Rectal smooth muscle tissue (tissue), 1 donor: Measurements from ENCODE around the gene SIM1.

Experiments used
- H3K27ac ChIP-seq: one replicate; pipeline ENCODE4 v1.7.0; 2013; ENCODE audit warnings: low read depth, low read length, inconsistent platforms
- H3K27me3 ChIP-seq: one replicate; pipeline ENCODE4 v1.7.0; 2013; ENCODE audit warnings: low read length; ENCODE audit not compliant: control insufficient read depth, insufficient read depth
- H3K36me3 ChIP-seq: one replicate; pipeline ENCODE4 v1.7.0; 2013; ENCODE audit warnings: low read length; ENCODE audit not compliant: control insufficient read depth, insufficient read depth
- H3K4me1 ChIP-seq: one replicate; pipeline ENCODE4 v1.7.0; 2013; ENCODE audit warnings: low read length; ENCODE audit not compliant: control insufficient read depth, insufficient read depth
- H3K4me3 ChIP-seq: one replicate; pipeline ENCODE4 v1.7.0; 2013; ENCODE audit warnings: low read length
- H3K9ac ChIP-seq: one replicate; pipeline ENCODE4 v1.7.0; 2013; ENCODE audit warnings: low read length

SIM1 gene

DNA sequence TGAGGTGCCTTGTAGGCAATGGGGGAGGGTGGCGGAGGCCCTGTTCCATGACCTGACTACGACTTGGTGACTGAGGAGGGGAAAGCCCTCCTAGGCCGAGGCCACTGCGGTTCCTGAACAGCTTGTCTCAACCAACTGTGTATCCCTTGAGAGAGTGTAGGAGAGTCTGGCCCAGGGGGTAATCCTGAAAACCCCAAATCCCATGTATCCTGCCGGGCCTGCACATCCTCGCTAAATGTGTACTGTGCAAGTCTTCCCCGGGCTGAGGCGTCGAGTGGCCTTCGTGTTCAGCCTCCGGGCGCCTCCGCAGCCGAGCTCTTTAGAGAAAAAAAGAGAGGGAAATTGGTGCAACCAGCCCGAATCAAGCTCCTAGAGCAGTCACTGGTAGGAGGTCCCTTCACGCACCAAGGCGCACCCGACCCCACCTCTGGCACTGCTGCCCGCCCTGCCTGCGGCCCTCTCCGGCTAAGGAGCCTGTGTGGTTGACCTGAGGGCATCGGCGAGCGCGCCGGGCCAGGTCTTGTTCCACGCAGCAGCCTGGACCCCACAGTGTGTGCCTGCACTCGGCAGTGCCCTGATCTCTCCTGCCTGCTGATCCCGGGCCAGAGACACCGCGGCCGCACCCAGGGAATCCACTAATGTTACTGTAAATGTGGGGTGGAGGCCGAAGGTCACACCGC, 7.3 kb downstream of the SIM1 start:
- Histone ChIP-seq H3K4me3 (no peak overlapping the region), H3K36me3 (no peaks in the 10 kb centered on the region), H3K9ac (no peak overlapping the region), H3K27me3 (peaks cover 63% of the 10 kb centered on the region), H3K4me1 (no peaks in the 10 kb centered on the region), H3K27ac (no peak overlapping the region)

DNA sequence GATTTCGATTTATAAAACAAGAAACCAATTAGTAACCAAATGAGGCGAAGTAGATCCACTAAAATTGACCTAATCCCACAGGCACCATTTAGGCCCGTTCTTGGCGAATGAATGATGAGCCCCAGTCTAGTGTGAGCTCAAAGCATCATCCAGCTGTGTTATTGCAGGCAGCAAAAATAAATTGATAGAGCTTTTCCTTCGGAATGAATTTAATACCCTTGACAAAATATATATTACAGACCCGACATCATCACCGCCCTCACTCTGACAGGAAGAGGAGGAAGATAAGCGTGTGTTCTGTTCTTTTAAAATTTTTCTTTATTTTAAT, 7.8 kb downstream of the SIM1 start:
- H3K4me3 ChIP-seq, result no peak overlapping the region
- H3K36me3 ChIP-seq, result no peaks in the 10 kb centered on the region
- no peaks in the 10 kb centered on the region for H3K4me1 ChIP-seq
- no peak overlapping the region for H3K9ac ChIP-seq
- no peak overlapping the region for H3K27ac ChIP-seq
- peaks cover 65% of the 10 kb centered on the region for H3K27me3 ChIP-seq

DNA sequence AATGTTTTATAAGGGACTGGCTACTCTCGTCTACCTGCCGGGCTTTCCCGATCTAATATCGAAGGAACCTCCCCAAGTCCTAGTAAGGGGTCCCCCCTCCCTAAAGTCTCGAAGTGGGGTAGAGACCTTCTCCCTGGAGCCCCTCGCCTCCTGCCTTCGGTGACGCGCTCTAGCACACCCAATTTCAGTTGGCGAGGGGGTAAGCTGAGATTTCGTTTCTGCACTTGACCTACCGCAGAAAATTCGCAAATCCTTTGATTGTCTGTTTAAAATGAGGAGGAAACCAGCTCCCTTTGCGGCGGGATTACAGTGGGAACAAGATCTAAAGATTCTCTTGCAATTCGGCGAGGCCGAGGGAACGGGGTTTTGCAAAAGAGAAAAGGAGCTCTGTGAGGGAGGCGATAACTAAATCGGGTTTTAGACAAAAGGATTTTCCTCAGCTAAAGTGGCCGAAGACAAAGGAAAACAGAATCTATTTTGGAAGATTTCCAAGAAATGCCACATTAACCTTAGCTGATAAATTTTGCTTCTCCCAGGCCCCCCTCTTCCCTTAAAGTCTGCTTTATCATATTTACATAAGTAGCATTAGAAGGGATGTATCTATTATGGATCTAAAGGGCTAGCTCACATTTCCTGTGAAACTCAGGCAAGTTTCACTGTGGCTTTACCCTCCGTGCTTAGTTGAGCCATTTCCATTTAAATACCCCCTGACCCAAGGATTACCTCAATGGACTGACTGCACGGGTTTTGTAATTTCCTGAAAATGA, 8.4 kb downstream of the SIM1 start:
- peaks cover 66% of the 10 kb centered on the region for H3K27me3 ChIP-seq
- no peak overlapping the region for H3K9ac ChIP-seq
- no peak overlapping the region for H3K4me3 ChIP-seq
- H3K27ac ChIP-seq, result no peak overlapping the region
- no peaks in the 10 kb centered on the region for H3K4me1 ChIP-seq
- H3K36me3 ChIP-seq, result no peaks in the 10 kb centered on the region

DNA sequence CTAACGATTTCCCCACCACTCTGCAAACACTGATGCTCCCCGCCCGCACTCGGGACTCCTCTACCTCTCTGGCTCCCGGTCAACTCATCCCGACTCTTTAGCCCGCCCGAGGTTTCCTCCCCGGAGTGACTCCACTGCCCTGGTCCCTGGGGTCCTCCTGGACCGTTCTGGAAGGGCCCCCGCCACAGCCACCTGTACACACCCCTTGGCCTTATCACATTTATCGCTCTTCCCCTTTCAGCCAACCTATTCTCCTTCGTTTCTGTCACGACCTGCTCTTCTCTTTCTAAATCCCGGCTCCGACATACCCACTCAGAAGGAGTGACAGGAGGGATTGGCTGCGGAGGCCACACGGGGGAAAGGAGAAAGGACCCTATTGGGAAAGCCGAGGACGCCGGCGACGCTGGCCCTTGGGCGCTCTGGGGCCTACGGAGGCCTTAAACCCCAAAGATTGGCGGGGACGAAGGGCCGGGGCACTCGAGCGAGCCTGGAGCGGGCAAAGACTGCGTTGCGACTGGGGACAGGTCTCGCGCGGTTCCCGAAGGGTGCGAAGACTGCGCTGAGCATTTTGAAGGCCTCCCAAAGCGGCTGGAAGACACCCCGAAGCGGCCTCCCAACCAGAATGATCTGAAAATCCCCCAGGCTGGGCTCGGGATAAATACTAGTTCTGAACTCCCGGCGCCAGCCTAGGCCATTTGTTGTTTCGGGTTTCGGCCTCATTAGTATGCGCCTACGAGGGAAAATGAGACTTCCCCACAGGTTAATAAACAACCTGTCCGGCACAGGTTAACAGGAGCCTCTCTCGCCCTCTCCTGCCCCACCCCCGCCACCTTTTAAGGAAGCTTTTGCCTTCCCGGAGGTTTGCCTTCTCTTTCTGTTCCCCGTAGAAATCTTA, 9.2 kb downstream of the SIM1 start:
- no peaks in the 10 kb centered on the region for H3K36me3 ChIP-seq
- H3K9ac ChIP-seq, result no peak overlapping the region
- H3K4me3 ChIP-seq, result no peak overlapping the region
- H3K4me1 ChIP-seq, result no peaks in the 10 kb centered on the region
- H3K27ac ChIP-seq, result no peak overlapping the region
- peaks cover 64% of the 10 kb centered on the region for H3K27me3 ChIP-seq

DNA sequence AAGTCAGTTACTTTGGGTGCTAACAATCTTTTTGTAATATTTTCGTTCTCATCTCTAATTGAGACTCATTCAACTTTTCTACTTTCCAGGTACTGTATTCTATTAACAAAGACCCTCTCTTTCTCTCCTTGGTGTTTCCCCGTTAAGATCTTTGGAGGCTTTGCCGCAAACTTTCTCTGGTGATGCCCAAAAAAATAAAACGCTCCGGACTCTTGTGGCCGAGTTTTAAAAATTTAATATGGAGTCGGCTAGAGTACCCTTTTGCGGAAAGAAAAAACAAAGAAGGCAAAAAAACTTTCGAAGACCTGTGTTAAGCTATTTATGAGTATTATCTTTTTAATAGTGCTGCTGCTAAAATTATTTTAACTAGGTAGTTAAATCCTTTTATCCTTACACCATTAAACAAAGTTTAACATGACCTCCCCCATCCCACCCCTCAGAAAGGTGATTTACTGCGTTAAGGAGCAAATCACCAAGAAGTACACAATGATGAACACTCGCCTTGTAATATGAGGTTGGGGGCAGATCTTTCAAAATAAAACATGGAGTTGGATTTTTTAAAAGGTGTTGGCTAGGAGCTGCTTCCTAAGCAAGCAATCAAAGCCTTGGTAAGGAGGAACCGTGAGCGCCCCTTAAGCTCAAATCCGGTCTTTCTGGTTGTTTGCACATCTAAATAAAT, 10.0 kb downstream of the SIM1 start:
- Histone ChIP-seq H3K4me3 (no peak overlapping the region), H3K27me3 (peaks cover 63% of the 10 kb centered on the region), H3K36me3 (no peaks in the 10 kb centered on the region), H3K9ac (no peak overlapping the region), H3K4me1 (no peaks in the 10 kb centered on the region), H3K27ac (no peak overlapping the region)

DNA sequence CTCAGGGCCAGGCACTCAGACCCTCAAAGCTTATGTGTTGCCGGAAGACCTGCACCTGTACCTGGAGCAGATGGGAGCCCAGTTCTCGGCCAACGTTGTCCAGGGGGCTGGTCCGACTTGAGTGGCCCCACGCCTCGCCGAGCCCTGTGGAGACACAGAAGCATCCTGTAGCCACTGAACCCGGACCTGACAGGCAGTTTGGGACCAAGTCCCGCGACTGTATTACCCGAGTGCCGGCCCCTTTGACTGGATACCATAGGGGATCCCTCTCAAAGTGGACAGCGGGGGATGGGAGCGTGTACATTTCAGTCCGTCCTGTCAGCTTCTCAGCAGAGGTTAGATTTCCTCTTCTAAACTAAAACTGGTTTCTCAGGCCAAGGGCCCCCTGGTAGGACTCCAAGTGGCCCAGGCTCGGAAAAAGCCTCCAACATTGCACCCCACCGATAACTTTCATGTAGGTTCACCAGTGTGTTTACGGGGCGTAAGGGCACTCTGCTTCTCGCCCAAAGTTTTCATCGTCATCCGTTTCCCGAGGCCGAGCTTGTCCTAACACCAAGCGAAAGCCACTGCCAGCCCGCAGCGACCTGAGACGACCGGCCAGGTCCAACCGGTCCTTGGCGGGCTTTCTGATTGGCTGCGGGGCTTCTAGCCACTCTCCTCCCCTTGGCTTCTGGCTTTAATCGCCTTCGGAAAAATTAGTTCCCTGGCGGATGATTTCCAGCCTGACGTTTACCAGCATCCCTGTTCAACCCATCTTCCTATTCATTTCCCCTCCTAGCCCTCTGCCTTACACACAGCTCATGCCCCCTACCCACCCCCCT, 10.8 kb downstream of the SIM1 start:
- no peak overlapping the region for H3K27ac ChIP-seq

DNA sequence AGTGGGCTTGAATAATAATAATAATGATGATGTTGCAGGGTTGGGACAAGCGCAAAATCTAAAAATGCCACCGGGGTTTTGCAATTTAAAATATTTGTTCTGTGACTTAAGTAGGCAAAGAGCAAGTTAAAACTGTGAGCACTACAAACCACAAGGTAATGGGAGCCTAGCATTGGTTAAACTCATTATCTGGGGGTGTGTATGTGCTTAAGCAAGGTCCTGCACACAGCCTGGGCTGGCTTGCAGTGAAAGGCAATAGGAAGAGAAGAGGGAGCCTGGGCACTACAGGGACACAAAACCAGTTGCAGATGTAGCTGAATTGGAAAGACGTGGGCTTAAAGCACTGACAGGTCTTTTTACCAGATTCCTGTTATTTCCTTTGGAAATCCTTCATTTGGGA, 11.7 kb downstream of the SIM1 start:
- Histone ChIP-seq H3K4me3 (no peak overlapping the region), H3K27me3 (peaks cover 64% of the 10 kb centered on the region), H3K9ac (no peak overlapping the region), H3K36me3 (no peaks in the 10 kb centered on the region), H3K4me1 (no peaks in the 10 kb centered on the region), H3K27ac (no peak overlapping the region)

More for the DNA sequence above, 10.8 kb downstream of the SIM1 start:
- no peak overlapping the region for H3K4me3 ChIP-seq
- no peak overlapping the region for H3K9ac ChIP-seq
- no peaks in the 10 kb centered on the region for H3K4me1 ChIP-seq
- no peaks in the 10 kb centered on the region for H3K36me3 ChIP-seq
- H3K27me3 ChIP-seq, result peaks cover 68% of the 10 kb centered on the region

DNA sequence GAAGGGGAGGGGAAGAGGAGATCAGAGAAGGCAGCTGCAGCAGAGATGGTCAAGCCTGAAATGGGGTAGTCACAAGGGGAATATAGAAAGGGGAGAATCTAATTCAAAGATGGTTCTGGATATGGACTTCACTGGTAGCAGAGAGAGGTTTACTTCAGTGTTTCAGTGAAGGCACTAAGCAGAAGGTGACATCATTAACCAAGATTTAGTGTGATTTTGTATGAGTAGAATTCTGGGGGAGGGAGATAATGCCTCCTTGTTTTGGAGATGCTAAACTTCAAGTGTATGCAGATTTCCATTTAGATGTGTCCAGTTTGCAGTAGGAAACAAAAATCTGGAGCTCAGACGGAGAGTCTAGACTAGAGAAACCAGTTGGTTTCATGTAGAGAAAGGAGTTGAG, 13.1 kb downstream of the SIM1 start:
- no peaks in the 10 kb centered on the region for H3K4me1 ChIP-seq
- H3K27ac ChIP-seq, result no peak overlapping the region
- no peak overlapping the region for H3K9ac ChIP-seq
- H3K27me3 ChIP-seq, result peaks cover 67% of the 10 kb centered on the region
- no peaks in the 10 kb centered on the region for H3K36me3 ChIP-seq
- no peak overlapping the region for H3K4me3 ChIP-seq

DNA sequence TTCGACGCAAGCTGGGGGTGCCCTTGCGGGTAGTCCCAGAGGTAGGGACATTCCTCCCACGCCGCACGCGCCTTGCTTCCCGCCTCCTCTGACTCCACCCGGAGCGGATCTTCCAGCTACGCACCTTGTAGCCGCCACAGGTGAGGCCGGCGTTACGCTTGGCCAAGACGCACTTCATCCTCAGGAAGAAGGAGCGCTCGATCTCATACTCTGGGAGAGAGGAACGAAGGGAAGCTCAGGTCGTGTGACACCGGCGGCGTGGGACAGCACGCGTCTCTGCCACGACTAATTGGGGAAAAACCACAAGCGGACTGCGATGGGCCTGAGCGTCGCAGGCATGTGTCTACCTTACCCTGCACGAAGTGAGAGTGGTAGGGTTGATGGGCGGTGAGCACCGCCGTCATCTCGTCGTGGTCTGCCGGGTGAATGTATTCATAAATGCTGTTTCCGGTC, 15.5 kb downstream of the SIM1 start:
- no peak overlapping the region for H3K4me3 ChIP-seq
- H3K27me3 ChIP-seq, result peaks cover 57% of the 10 kb centered on the region
- H3K27ac ChIP-seq, result no peak overlapping the region
- H3K36me3 ChIP-seq, result no peaks in the 10 kb centered on the region
- no peaks in the 10 kb centered on the region for H3K4me1 ChIP-seq
- no peak overlapping the region for H3K9ac ChIP-seq

DNA sequence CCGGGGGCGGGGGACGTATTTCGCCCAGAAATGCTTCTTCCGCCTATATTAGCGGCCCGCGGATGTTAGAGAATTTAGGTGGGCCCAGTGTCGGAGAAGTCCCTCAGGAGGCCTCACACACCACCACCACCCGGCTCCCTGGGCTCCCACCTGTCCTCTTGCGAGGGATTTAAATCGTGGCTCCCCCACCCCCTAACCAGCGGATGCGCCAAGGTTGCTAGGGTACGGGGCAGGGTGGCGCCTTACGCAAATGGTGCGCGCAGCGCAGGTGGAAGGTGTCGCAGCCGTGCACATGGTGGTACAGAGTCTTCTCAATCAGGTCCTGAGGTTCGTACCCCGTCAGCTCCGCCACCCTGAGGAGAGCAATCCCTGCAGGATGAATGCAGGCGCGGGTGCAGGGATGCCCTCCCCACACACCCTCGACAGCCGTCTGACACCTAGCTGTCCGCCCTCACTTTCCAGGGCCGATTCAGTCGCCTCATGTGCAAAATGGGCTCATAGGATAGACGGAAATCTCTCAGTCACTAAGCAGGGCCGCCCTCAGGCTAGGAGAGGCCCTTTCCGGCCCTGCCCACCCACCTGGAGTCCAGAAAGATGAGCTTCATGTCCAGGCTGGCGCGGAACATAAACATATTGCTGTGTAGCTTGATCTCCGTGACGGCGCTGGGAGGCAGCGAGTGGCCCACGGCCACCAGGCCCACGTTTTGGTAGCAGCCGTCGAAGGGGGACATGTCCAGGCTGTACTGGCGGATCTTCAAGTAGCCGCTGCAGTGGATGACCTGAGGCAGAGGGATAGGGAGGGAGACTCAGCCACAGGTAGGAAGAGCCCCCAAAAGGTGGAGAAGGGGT, 16.6 kb downstream of the SIM1 start:
- Histone ChIP-seq H3K36me3 (no peaks in the 10 kb centered on the region), H3K4me3 (no peak overlapping the region), H3K27me3 (peaks cover 47% of the 10 kb centered on the region), H3K4me1 (no peaks in the 10 kb centered on the region), H3K27ac (no peak overlapping the region), H3K9ac (no peak overlapping the region)
